CD4-positive, alpha-beta T cell treated with Interleukin-17A for 1 hour (primary cell): Measurements from ENCODE around the gene ECHS1.
A peak's percentile ranks its signal among the peaks of the same experiment; 100 is the strongest.

ENCODE experiments used
- DNase-seq: peaks from one replicate; pipeline ENCODE4 v3.0.0-alpha.2; 2020

ECHS1 gene

DNA sequence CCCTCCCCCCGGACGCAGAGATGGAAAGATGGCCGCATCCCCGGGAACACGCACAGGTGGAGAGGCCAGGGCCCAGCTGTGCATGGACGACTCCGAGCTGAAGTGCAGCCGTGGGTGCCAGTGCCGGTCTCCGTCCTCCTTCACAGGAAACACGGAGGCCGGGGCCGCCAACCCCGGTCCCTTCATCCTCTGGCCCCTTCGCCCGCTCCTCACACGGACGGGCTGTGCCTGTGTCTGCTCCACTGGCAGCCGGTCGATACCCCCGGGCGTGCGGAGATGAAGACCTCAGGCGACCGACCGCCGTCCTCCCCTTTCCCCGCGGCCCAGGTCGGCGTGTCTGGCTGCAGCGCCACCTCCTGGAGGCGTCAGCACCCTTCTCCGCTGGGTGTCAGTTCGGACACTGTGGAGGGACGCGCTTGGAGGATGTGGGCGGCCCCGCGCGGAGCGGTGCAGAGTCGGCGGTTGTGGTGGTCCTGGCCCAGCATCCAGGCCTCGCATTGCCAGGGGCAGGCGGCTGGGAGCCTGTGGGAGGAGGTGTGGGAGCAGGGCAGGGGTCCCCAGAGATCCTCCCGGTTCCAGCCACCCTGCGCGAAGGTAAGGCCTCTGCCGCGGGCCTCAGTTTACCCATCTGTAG is 54.5 kb downstream of the ECHS1 start:
- peak; percentile 77 for DNase-seq

DNA sequence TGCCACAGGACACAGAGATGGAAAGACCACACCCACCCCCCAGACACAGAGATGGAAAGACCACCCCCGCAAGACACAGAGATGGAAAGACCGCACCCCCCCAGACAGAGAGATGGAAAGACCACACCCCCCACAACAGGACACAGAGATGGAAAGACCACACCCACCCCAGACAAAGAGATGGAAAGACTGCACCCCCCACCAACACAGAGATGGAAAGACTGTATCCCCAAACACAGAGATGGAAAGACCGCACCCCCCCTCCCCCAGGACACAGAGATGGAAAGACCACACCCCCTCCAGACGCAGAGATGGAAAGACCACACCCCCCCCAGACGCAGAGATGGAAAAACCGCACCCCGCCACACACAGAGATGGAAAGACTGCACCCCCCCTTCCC is 56.4 kb downstream of the ECHS1 start:
- DNase-seq: no peak

DNA sequence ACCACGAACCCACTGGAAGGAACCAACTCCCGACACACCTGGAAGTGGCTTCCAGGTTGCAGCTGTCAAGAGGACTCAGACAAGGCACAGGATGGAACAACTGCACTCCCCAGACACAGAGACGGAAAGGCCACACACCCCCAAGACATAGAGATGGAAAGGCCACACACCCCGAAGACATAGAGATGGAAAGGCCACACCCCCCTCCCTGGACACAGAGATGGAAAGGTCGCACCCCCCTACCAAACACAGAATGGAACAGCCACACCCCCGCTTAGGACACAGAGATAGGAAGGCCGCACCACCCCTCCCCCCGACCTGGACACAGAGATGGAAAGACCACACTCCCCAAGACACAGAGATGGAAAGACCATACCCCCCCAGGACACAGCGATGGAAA is 56.9 kb downstream of the ECHS1 start:
- no peak for DNase-seq

DNA sequence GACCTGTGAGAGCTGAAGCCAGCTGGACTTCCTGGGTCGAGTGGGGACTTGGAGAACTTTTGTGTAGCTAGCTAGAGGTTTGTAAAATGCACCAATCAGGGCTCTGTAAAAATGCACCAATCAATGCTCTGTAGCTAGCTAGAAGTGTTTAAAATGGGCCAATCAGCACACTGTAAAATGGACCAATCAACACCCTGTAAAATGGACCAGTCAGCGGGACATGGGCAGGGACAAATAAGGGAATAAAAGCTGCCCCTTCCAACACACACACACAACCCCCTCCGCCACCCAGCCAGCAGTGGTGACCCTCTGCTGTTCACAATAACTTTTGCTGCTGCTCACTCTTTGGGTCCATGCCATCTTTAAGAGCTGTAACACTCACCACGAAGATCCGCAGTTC is 57.3 kb downstream of the ECHS1 start:
- DNase-seq: no peak

DNA sequence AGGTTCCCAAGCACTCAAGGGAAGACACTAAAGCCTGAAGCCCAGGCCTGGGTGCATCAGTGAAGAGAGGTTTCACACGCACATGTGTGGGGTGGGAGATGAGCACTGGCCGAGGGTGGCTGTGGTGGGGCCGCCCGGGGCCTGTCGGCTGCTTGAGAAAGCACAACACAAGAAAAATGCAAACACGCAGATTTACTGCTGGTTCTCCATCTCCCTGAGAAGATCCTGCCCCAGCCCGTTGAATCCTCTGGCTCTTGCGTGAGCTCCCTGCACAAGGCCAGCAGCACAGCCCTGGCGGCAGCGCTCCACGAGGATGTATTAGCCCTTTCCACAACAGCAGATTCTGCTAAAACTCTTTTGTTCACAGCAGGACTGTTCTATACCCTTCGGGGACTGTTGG is 58.2 kb downstream of the ECHS1 start:
- no peak for DNase-seq

DNA sequence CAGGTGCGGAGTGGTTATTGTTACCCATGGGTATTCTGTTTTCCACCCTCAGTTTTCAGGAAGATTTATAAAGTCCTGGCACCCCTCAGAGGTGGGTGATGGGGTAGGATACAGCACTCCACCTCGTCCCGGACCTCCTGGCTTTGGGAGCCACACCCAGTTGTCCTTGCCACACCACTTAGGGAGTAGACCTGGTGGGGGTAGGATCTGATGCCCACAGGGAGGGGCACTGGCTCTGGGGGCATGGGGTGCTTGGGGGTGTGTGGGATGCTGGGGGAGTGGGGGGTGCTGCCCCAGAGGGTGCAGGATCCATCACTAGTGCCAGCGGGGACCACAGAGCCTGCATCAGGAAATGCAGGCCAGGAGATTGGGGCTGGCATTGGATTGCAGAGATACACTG is 60.0 kb downstream of the ECHS1 start:
- DNase-seq: no peak

DNA sequence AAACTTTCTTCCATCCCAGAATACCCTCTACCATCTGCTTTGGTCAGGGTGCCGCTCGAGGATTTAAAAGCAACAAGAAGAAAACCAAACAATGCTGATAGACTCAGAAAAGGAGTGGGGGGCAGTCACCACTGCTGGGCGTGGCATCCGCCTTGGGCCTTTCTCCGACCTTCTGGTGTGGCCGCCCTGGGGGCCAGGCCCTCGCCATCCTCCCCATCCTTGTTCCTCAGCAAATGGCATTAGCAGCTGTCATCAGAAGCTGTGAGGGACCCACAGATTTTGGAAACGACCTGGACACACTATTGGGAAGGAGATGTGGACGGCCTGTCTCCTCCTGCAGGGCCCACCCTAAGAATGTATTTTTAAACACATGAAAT is 60.4 kb downstream of the ECHS1 start:
- no peak for DNase-seq
